ENCODE measurements around the gene CNTF. TPM values are rescaled to one million over a fixed set of nuclear protein-coding genes. Genes with fewer than 3 reads are reported as not detected.

CNTF gene
- total RNA-seq, 6 donors from 2014 or later, result 0.33 to 5.4 (median 1.4) TPM

DNA sequence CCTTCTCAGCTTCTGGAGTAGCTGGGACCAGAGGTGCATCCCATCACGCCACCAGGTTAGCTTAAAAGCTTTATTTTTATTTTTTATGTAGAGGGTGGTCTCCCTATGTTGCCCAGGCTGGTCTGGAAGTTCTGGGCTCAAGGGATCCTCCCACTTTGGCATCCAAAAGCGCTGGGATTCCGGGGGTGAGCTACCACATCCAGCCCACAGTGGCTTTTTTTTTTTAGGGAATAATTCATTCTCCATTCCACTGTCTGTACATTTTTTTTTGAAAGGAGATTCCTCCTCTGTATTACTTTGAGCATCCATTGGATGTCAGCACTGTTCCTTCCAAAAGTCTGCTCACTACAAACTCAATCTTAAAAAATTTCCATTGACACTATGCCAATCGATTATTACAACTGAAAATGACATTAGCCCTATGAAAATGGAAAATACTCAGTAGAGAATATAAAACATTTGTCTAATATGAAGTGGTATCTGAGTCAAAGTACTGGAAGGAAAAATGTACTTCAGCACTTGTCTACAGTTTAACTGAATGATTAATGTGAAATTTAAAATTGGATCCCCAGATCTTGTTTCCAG, 45.5 kb upstream of the CNTF start:
- peaks cover 54 to 60% (median 55%) of the 10 kb centered on the region in 4 donors for H3K4me1 ChIP-seq
- peak overlapping the region; percentile 95 to 100 (median 99) for H3K27ac ChIP-seq
- peak overlapping the region; percentile 61 to 93 (median 75) for H3K4me3 ChIP-seq
- H3K36me3 ChIP-seq, result no peaks in the 10 kb centered on the region
- H3K9me3 ChIP-seq, result no peaks in the 10 kb centered on the region
- no peaks in the 10 kb centered on the region for H3K27me3 ChIP-seq
- DNase-seq, result no peak
- 24 to 39% methylated on average over 4 of the region's 4 CpGs for WGBS, 2 donors
- TF ChIP-seq, protein P1, sequence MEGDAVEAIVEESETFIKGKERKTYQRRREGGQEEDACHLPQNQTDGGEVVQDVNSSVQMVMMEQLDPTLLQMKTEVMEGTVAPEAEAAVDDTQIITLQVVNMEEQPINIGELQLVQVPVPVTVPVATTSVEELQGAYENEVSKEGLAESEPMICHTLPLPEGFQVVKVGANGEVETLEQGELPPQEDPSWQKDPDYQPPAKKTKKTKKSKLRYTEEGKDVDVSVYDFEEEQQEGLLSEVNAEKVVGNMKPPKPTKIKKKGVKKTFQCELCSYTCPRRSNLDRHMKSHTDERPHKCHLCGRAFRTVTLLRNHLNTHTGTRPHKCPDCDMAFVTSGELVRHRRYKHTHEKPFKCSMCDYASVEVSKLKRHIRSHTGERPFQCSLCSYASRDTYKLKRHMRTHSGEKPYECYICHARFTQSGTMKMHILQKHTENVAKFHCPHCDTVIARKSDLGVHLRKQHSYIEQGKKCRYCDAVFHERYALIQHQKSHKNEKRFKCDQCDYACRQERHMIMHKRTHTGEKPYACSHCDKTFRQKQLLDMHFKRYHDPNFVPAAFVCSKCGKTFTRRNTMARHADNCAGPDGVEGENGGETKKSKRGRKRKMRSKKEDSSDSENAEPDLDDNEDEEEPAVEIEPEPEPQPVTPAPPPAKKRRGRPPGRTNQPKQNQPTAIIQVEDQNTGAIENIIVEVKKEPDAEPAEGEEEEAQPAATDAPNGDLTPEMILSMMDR (IDR thresholded peaks at IDR 0.05), result peak in 3 of 6 experiments; percentile 23 to 35 (median 27)
- no peak for TF ChIP-seq POLR2A (IDR thresholded peaks at IDR 0.05)
- no peak for ATAC-seq (ENCODE audit: low FRiP score in 2 of 2)

DNA sequence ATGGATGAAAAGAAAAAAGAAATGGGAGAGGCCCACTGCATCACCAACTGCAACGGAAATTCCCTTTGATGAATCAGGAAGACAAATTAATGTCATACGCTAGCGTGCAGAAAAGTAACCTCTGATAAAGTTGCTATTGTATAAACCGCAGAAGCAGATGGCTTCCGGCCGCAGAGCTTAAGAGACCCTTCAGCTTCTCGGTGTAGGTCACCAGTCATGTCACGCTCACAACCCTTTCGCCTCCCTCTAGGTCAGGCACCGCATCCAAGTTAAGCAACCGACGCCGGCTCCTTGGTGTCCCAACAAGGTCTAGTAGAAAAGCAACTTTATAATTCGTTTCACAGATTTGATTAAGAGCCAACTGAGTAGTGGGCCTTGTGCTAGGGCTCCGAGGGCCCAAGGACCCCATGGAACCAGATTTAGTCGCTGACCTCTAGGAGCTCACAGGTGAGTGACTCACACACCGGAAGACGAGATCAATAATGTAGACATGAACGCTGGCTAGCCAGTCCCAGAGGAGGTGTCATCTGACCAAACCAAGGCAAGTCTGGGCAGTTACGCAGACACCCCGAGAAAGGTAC, 44.8 kb upstream of the CNTF start:
- peak overlapping the region; percentile 95 to 100 (median 99) for H3K27ac ChIP-seq
- H3K4me3 ChIP-seq, result peak overlapping the region; percentile 61 to 93 (median 75)
- DNase-seq, result peak in 1 of 2 donors; percentile 68
- H3K27me3 ChIP-seq, result no peaks in the 10 kb centered on the region
- no peaks in the 10 kb centered on the region for H3K9me3 ChIP-seq
- ATAC-seq (ENCODE audit: low FRiP score in 2 of 2), result no peak
- peaks cover 54 to 65% (median 59%) of the 10 kb centered on the region in 4 donors for H3K4me1 ChIP-seq
- WGBS, 2 donors, result 0% methylated on average over 16 to 21 of the region's 21 CpGs
- no peaks in the 10 kb centered on the region for H3K36me3 ChIP-seq
- TF ChIP-seq, protein P1 (IDR thresholded peaks at IDR 0.05), result peak in 1 of 6 experiments; percentile 9
- TF ChIP-seq POLR2A (IDR thresholded peaks at IDR 0.05) (peak in 3 of 4 donors; percentile 70 to 85 (median 81)), POLR2AphosphoS5 (IDR thresholded peaks at IDR 0.05) (peak; percentile 81 to 85), EP300 (IDR thresholded peaks at IDR 0.05) (peak in 1 of 4 donors; percentile 39)

DNA sequence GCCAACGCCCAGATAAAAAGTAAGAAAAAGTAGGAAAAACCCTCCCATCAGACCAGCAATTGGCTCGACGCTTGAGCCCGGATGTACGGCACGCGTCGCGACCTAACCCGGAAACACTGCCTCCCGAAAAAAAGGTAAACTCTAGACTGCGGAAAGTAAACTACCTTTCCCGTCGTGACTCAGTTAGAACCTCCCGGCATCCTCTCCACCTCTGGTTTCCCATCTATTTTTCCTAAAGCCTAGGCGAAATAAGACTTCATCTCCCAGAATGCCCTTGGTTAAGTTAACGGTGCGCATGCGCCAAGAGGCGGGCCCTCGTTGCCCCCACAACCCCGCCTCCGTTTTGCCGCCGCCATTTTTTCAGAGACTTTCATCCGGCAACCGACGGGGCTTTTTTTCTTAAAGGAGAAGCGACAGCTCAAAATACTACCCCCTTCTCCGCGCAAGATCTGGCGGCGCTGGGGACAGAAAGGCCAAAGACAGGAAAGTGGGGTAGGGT, 44.3 kb upstream of the CNTF start:
- no peaks in the 10 kb centered on the region for H3K9me3 ChIP-seq
- peak; percentile 77 to 94 for ATAC-seq (ENCODE audit: low FRiP score in 2 of 2)
- WGBS, 2 donors, result 0 to 1% methylated on average over 33 of the region's 33 CpGs
- H3K4me1 ChIP-seq, result peaks cover 50 to 65% (median 59%) of the 10 kb centered on the region in 4 donors
- DNase-seq, result peak; percentile 93 to 94
- H3K27ac ChIP-seq, result peak overlapping the region; percentile 95 to 100 (median 99)
- peak overlapping the region; percentile 61 to 93 (median 80) for H3K4me3 ChIP-seq
- H3K36me3 ChIP-seq, result no peaks in the 10 kb centered on the region
- H3K27me3 ChIP-seq, result no peaks in the 10 kb centered on the region
- TF ChIP-seq, protein P1 (IDR thresholded peaks at IDR 0.05), result no peak
- TF ChIP-seq EP300 (IDR thresholded peaks at IDR 0.05), result peak in 1 of 4 donors; percentile 1

DNA sequence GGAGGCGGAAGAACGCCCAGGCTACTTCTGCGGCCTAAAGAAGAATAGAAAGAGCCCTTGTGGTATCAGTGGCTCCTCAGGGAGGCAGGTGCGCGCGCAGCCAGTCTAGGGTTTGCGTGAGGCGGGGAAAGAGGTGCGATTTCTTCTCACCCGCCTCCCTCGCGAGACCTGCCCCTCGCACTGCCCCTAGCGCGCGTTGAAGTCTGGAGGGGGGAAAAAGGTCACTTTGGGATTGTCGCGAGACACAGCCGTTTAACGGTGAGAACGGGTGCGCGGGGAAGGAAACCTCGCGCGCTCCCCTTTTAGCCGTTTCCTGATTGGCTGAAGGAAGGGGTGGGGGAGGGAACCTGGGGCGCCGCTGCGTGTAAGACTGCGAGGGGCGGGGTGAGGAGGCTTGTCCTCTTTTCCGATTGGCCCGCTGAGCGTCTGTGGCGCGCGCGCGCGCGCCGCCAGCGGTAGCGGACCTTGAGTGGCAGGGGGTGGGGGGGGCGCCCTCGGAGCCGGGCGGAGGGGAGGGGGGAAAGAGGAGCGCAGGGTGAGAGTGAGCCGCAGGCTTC, 43.8 kb upstream of the CNTF start, which contains the start of gene ZFP91:
TSS of gene ZFP91 (plus strand) at position 429 of the 557 bp plus-strand sequence. CDS start 219 bp downstream, outside the sequence.
- Histone ChIP-seq H3K4me3 (peak within 1 kb of the TSS; percentile 61 to 98 (median 90)), H3K4me1 (peaks cover 49 to 63% (median 55%) of the 10 kb centered on the region in 4 donors), H3K9me3 (no peaks in the 10 kb centered on the region), H3K27ac (peak within 1 kb of the TSS; percentile 95 to 100 (median 99)), H3K27me3 (no peaks in the 10 kb centered on the region), H3K36me3 (no peaks in the 10 kb centered on the region)
- TF ChIP-seq, protein P1 (IDR thresholded peaks at IDR 0.05), result peak in 1 of 6 experiments; percentile 22
- TF ChIP-seq EP300 (IDR thresholded peaks at IDR 0.05) (peak in 1 of 4 donors; percentile 22), POLR2AphosphoS5 (IDR thresholded peaks at IDR 0.05) (peak; percentile 83 to 89), POLR2A (IDR thresholded peaks at IDR 0.05) (peak in 3 of 4 donors; percentile 76 to 81 (median 79))
- ATAC-seq (ENCODE audit: low FRiP score in 2 of 2) (peak; percentile 90 to 97), DNase-seq (peak; percentile 98)
- WGBS, 2 donors, result 0% methylated on average over 24 to 35 of the region's 51 CpGs
